CD14-positive monocyte (primary cell): ENCODE measurements around the gene ZFP36L1. TPM values are rescaled to one million over a fixed set of nuclear protein-coding genes. Genes with fewer than 3 reads are reported as not detected.

Experiments
- DNase-seq, 3 donors: peaks; one replicate each; pipeline ENCODE4 v3.0.0-alpha.2; 2011 to 2022
- H2AFZ ChIP-seq: 2 replicates; pipeline ENCODE4 v1.6.0; 2012; ENCODE audit warnings: mild to moderate bottlenecking, low read depth, low read length, inconsistent platforms; ENCODE audit not compliant: insufficient read depth, poor library complexity, severe bottlenecking
- H3K27ac ChIP-seq, 2 donors: 1 replicate in 1 of 2; 2 replicates in 1 of 2; pipeline ENCODE4 v1.5.1; 2012 to 2013; ENCODE audit warnings: low read length in 2 of 2, control low read depth in 1 of 2, inconsistent platforms in 1 of 2, low read depth in 1 of 2, mild to moderate bottlenecking in 1 of 2
- H3K27me3 ChIP-seq, 2 donors: one replicate each; pipeline versions ENCODE4 v1.6.0 to v1.6.1; 2011 to 2013; ENCODE audit warnings: low read length in 2 of 2; ENCODE audit not compliant: control insufficient read depth in 2 of 2, insufficient read depth in 2 of 2
- H3K36me3 ChIP-seq, 2 donors: replicated peaks in 1 of 2; 1 replicate in 1 of 2; 2 replicates in 1 of 2; pipeline versions ENCODE4 v1.5.1 to v1.6.1; 2012 to 2013; ENCODE audit warnings: low read length in 2 of 2, control low read depth in 1 of 2, inconsistent platforms in 1 of 2, mild to moderate bottlenecking in 1 of 2; ENCODE audit not compliant: insufficient read depth in 2 of 2, control insufficient read depth in 1 of 2
- H3K4me1 ChIP-seq, 2 donors: 1 replicate in 1 of 2; 2 replicates in 1 of 2; pipeline versions ENCODE4 v1.5.1 to v1.6.1; 2012 to 2013; ENCODE audit warnings: low read length in 2 of 2, control low read depth in 1 of 2, inconsistent platforms in 1 of 2, mild to moderate bottlenecking in 1 of 2, moderate library complexity in 1 of 2; ENCODE audit not compliant: insufficient read depth in 2 of 2, control insufficient read depth in 1 of 2
- H3K4me2 ChIP-seq: replicated peaks from 2 replicates; pipeline ENCODE3; 2012; ENCODE audit warnings: low read length, moderate library complexity, mild to moderate bottlenecking; ENCODE audit not compliant: poor library complexity, severe bottlenecking; ENCODE audit errors: extremely low read depth
- H3K4me3 ChIP-seq, 3 experiments: fragments of 200-600 bp in 1 of 3; sonication (generic) in 1 of 3; replicated peaks in 1 of 3; 1 replicate in 2 of 3; 2 replicates in 1 of 3; pipeline ENCODE4 v1.5.1; 2011 to 2013; ENCODE audit warnings: low read length in 3 of 3, mild to moderate bottlenecking in 3 of 3, control low read depth in 2 of 3, low read depth in 2 of 3, inconsistent platforms in 1 of 3, moderate library complexity in 1 of 3
- H3K79me2 ChIP-seq: 2 replicates; pipeline ENCODE4 v1.6.0; 2012; ENCODE audit warnings: mild to moderate bottlenecking, control low read depth, inconsistent platforms, low read length, moderate library complexity; ENCODE audit not compliant: insufficient read depth
- H3K9ac ChIP-seq: 2 replicates; pipeline ENCODE4 v1.6.0; 2017; ENCODE audit warnings: low read length, mild to moderate bottlenecking; ENCODE audit not compliant: insufficient read depth, poor library complexity, severe bottlenecking
- H3K9me3 ChIP-seq, 2 donors: replicated peaks in 1 of 2; 1 replicate in 1 of 2; 2 replicates in 1 of 2; pipeline versions ENCODE4 v1.5.1 to v1.6.1; 2012 to 2013; ENCODE audit warnings: low read length in 2 of 2, control low read depth in 1 of 2; ENCODE audit not compliant: control insufficient read depth in 1 of 2, insufficient read depth in 1 of 2
- H4K20me1 ChIP-seq: 2 replicates; pipeline ENCODE4 v1.6.0; 2012; ENCODE audit warnings: mild to moderate bottlenecking, low read length, control low read depth, moderate library complexity; ENCODE audit not compliant: insufficient read depth
- H3K27ac Mint-ChIP-seq, 7 donors: one replicate each; pipeline ENCODE4 v1.8.0; 2020; ENCODE audit warnings: mild to moderate bottlenecking in 7 of 7, mixed read lengths in 7 of 7, moderate library complexity in 6 of 7, inconsistent platforms in 2 of 7
- H3K27me3 Mint-ChIP-seq, 3 donors: one replicate each; pipeline ENCODE4 v1.8.0; 2021 to 2022; ENCODE audit warnings: low read depth in 3 of 3, mild to moderate bottlenecking in 3 of 3, mixed read lengths in 3 of 3, moderate library complexity in 3 of 3, inconsistent platforms in 1 of 3
- H3K36me3 Mint-ChIP-seq, 2 donors: one replicate each; pipeline ENCODE4 v1.8.0; 2020; ENCODE audit warnings: mixed read lengths in 2 of 2, inconsistent platforms in 1 of 2, mild to moderate bottlenecking in 1 of 2
- H3K4me1 Mint-ChIP-seq: one replicate; pipeline ENCODE4 v1.8.0; 2020; ENCODE audit warnings: mild to moderate bottlenecking, mixed read lengths
- H3K4me3 Mint-ChIP-seq, 2 donors: one replicate each; pipeline ENCODE4 v1.8.0; 2020; ENCODE audit warnings: mild to moderate bottlenecking in 2 of 2, mixed read lengths in 2 of 2, moderate library complexity in 1 of 2
- H3K9me3 Mint-ChIP-seq, 7 donors: one replicate each; pipeline ENCODE4 v1.8.0; 2020 to 2022; ENCODE audit warnings: mixed read lengths in 7 of 7, mild to moderate bottlenecking in 6 of 7, moderate library complexity in 6 of 7, inconsistent platforms in 2 of 7
- CTCF ChIP-seq: fragments of 200-600 bp; IDR thresholded peaks from one replicate; pipeline ENCODE4 v1.8.0; 2022; ENCODE audit warnings: antibody characterized with exemption, mild to moderate bottlenecking
- WGBS: methylation state at CpG from one replicate; pipeline ENCODE4 v1.1.5; 2013; ENCODE audit warnings: missing lambda C conversion rate; ENCODE audit not compliant: insufficient coverage; 5-methylcytosine and 5-hydroxymethylcytosine counted together
- intact Hi-C, 2 donors: fragments of 100-400 bp; cut with micrococcal nuclease; formaldehyde crosslinking; loops; one replicate each; pipeline versions ENCODE4 v1.15.0 to v1.15.1; 2023
- polyA plus RNA-seq, 3 donors: library from polyadenylated mRNA; depleted of rRNA in 1 of 3; unstranded in 2 of 3; stranded (reverse) in 1 of 3; fragments of 300-500 nt in 2 of 3; fragments of >200 nt in 1 of 3; fragmentation: Illumina TruSeq in 2 of 3; gene quantifications; 1 replicate in 2 of 3; 2 replicates in 1 of 3; pipeline ENCODE4 v1.2.3, GENCODE V29; 2012 to 2021

ZFP36L1 gene
- polyA plus RNA-seq, 3 donors, result 151 to 934 (median 185) TPM

DNA sequence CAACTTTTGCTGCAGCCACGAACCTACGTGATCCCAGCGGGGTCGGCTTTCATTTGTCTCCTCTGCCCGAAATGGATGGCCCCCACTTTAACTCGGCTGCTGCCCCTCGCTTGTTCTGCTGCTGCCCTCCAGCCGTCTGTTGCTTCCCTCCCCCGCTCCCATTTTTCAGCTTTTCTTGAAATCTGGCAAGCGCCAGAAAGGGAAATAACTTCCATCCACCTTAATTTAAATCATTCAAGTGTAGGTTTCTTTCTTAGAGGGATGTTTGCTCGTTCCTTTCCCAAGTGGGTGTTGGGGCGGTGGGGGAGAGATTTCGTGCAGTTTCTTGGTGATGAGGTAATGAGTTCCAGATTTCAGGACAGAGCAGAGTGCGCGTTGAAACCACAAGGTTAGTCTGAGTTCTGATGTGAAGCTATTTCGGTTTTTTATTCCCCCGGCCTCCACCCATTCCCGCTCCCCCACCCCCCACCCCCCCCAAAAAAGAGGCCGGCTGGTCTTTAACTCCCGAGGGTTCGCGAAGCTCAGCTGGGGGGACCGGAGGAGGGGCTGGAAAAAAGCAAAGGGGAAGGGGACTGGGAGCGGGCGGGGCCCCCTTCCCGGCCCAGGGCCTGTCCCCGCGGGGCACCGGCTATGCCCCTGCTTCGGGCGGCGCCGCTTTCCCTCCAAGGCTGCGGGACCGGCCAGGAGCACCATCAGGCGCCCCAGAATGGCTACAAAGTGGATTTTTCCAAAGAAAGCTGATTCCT, 2.2 kb upstream of the ZFP36L1 start:
- Mint-ChIP-seq H3K36me3 (peaks cover 25 to 34% of the 10 kb centered on the region in 2 donors), H3K27ac (peak overlapping the region; percentile 99 to 100 (median 99)), H3K4me1 (peaks cover 31% of the 10 kb centered on the region), H3K4me3 (peak overlapping the region; percentile 95 to 100), H3K9me3 (peaks cover 0 to 12% (median 3%) of the 10 kb centered on the region in 7 donors), H3K27me3 (peaks cover 10 to 28% (median 14%) of the 10 kb centered on the region in 3 donors)
- WGBS, result under 1% methylated on average over 22 of the region's 36 CpGs
- Histone ChIP-seq H3K27me3 (no peaks in the 10 kb centered on the region), H3K9me3 (no peaks in the 10 kb centered on the region), H3K4me3 (peak overlapping the region; percentile 64 to 97 (median 77)), H3K27ac (peak overlapping the region; percentile 97 to 98), H3K36me3 (peaks cover 10 to 18% of the 10 kb centered on the region in 2 donors), H3K9ac (peak overlapping the region; percentile 99), H3K4me1 (peaks cover 26 to 45% of the 10 kb centered on the region in 2 donors), H4K20me1 (peaks cover 28% of the 10 kb centered on the region), H3K4me2 (peak overlapping the region; percentile 95), H3K79me2 (peaks cover 30% of the 10 kb centered on the region), H2AFZ (peak overlapping the region; percentile 79)
- TF ChIP-seq CTCF, result no peak
- intact Hi-C loops, result loop anchor here (5.0 to 10.0 kb wide), 9 partner anchors 63 to 830 kb away; no protein-coding TSS in a partner anchor
- peak; percentile 51 to 69 (median 66) for DNase-seq

- peaks cover 34 to 52% of the 10 kb centered on the region in 2 donors for H3K4me1 ChIP-seq
- 1% methylated on average over 31 of the region's 41 CpGs for WGBS
- peak overlapping the region; percentile 95 for H3K4me2 ChIP-seq
- Mint-ChIP-seq H3K36me3 (peaks cover 32 to 42% of the 10 kb centered on the region in 2 donors), H3K27ac (peak overlapping the region; percentile 99 to 100 (median 99)), H3K27me3 (peaks cover 11 to 31% (median 14%) of the 10 kb centered on the region in 3 donors), H3K9me3 (peaks cover 0 to 15% (median 5%) of the 10 kb centered on the region in 7 donors), H3K4me1 (peaks cover 38% of the 10 kb centered on the region), H3K4me3 (peak overlapping the region; percentile 95 to 100)
- no peak for TF ChIP-seq CTCF
- no peaks in the 10 kb centered on the region for H3K27me3 ChIP-seq
- H3K36me3 ChIP-seq, result peaks cover 17 to 25% of the 10 kb centered on the region in 2 donors
- H3K9ac ChIP-seq, result peak overlapping the region; percentile 99
- intact Hi-C loops, result loop anchor here (5.0 to 10.0 kb wide), 9 partner anchors 62 to 829 kb away; no protein-coding TSS in a partner anchor
- H4K20me1 ChIP-seq, result peaks cover 35% of the 10 kb centered on the region
- H3K79me2 ChIP-seq, result peaks cover 37% of the 10 kb centered on the region
- H3K4me3 ChIP-seq, result peak overlapping the region; percentile 64 to 97 (median 77)
- H2AFZ ChIP-seq, result peak overlapping the region; percentile 25
- peak overlapping the region; percentile 97 to 98 for H3K27ac ChIP-seq
- DNase-seq, result peak; percentile 86 to 91 (median 90)
- no peaks in the 10 kb centered on the region for H3K9me3 ChIP-seq
These were observed 1.4 kb upstream of the ZFP36L1 start for GRCh38 chr14:68794130-68794850.
